NCI-H1417 treated with DMSO at 0.1 percent for 48 hours (cell line): ENCODE measurements around the gene KCND3.

Source experiments
- DNase-seq: peaks from one replicate; lab custom pipeline; 2025; lab: John Stamatoyannopoulos, UW

KCND3 gene

DNA sequence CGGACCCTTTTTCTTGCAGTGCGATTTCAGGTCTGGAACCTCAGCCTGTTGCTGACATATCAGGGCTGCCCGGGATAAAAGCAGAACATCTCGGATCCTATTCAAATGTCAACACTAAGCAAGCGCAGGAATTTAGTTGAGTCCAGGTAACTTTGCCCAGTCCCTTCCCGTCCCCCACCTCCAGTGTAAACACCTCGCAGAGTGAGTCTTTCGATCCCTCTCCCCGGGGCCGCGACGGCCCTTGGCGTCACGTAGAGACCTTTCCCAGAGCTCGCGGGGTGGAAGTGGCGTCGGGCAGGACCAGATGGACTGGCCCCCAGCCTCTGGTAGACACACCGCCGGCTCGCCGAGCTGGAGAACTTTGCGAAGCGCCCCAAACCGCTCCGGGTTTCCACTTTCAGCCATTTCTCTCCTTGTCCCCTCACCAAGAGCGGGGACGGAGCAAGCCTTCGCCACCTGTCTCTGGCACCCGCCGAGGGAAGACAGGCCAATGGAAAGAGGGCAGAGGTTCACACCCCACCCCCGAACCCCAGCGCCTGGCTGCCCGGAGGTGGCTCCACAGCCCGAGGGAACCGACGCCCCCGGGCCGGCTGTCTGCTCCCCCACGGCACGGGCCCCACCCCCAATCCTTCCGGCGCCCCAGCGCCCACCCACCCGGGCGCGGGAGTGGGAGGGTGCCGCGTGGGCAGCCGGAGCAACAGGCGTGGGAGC, 570 bp downstream of the KCND3 start:
- DNase-seq, result no peak

- no peak for DNase-seq
Observed at GRCh38 chr1:111988377-111988742, 1.1 kb downstream of the KCND3 start.

- no peak for DNase-seq
Observed at GRCh38 chr1:111987502-111987901, 2.0 kb downstream of the KCND3 start.

GRCh38 chr1:111983500-111983899, 6.0 kb downstream of the KCND3 start:
- no peak for DNase-seq

DNA sequence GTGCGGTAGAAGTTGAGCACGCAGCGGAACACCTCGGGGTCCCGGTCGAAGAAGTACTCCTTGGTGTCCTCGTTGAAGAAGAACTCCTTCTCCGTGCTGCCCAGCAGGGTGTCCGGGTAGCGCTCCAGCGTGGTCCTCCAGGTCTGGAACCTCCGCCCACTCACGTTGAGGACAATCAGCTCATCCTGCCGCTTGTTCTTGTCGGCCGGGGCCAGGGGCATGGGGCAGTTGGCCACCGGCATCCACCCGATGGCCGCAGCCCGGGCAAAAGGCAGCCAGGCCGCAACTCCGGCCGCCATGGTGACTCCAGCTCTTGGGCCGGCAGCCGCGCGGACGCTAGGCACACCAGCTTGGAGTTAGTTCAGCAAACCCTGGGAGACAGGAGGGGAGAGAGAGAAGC, 7.0 kb downstream of the KCND3 start:
- no peak for DNase-seq

DNA sequence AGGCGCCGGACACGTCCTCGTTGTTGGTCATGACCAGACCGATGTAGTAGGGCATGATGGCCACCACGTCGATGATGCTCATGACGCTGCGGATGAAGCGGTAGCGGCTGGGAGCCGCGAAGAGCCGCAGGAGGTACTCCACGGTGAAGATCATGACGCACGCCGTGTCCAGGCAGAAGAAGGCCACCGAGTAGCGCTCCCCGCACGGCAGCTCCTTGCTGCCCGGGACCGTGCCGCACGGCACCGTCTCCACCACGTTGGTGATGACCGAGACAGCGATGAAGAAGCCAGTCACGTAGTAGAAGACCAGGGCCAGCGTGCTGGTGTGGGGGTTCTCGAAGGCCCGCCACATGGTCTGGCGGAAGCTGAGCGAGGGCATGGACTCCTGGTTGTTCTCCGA, 7.6 kb downstream of the KCND3 start:
- DNase-seq, result no peak

DNA sequence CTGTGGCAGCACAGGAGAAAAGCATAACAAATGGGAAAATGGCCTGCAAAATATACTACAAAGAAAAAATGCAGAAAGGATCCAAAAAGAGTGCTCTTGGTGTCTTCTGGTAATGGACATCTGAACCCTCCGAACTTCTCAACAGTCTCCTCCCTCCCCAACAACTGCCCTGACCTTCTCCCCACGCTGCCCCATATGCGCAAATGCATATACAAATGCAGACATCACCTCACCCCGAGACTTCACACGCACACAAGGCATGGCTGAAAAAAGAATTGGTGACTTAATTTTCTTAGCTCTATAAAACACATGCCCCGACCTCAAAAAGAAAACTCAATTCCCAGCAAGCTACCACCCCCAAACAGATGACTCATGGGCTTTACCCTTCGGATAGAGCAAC, 8.4 kb downstream of the KCND3 start:
- no peak for DNase-seq

- DNase-seq, result no peak
Observed at GRCh38 chr1:111980686-111981085, 8.8 kb downstream of the KCND3 start.

DNA sequence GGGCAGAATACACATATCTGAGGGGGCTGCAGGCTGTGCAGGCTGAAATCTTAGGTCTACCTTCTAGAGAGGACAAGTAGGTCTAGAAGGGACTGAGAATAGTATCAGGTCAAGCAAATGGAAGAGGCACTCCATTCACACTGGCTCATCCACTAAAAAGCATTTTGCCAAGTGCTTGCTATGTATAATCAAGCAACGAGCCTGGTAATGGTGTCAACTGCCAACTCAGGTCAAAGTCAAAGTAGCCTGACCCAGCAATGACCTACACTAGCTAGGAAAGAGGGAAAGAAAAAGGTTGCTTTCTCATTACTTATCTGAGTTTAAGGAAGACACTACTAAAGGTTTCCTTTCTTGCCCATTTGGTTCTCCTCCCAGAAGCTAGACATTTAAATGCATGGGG, 10.8 kb downstream of the KCND3 start:
- DNase-seq, result no peak

DNA sequence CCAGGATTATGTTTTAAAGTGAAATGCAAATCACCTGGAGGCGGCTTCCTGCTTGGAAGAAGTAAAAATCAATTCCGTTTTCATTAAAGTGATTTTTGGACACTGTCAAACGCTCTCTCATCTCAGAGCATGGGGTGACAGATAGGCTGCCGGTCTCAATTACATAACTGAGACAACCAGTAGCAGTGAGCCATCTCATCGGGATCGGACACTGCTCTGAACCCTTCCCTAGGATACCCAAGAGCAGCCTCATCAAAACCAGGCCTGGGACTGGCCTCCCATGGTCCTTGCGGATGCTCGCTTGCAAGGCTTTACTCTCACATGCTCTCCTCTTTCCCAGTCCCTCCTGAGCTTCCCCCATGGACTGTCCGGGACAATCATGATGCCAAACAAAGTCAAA, 12.1 kb downstream of the KCND3 start:
- DNase-seq, result no peak

- no peak for DNase-seq
Observed at GRCh38 chr1:111976842-111977241, 12.6 kb downstream of the KCND3 start.

- DNase-seq, result no peak
Observed at GRCh38 chr1:111976332-111976731, 13.1 kb downstream of the KCND3 start.

- no peak for DNase-seq
Observed at GRCh38 chr1:111973150-111973790, 16.2 kb downstream of the KCND3 start.

GRCh38 chr1:111971396-111971795, 18.1 kb downstream of the KCND3 start:
- DNase-seq, result no peak

DNA sequence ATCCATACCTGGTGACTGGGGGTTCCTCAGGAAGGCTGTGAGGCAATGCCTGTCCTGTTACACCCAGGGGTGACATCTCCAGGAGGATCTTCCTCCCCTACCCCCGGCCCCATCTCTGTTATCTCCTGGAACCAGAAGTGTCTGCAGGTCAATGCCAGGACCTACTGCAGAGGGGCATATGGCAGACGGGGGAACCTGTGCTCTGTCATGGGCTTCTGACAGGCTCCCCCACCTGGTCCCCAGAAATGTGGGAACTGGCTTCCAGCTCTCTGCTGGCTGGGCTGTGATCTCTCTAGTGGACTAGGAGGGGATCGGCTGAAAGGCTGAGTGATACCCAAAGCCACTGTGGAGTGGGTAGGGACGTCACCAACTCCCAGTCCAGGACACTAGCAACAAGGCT, 21.0 kb downstream of the KCND3 start:
- DNase-seq, result no peak

DNA sequence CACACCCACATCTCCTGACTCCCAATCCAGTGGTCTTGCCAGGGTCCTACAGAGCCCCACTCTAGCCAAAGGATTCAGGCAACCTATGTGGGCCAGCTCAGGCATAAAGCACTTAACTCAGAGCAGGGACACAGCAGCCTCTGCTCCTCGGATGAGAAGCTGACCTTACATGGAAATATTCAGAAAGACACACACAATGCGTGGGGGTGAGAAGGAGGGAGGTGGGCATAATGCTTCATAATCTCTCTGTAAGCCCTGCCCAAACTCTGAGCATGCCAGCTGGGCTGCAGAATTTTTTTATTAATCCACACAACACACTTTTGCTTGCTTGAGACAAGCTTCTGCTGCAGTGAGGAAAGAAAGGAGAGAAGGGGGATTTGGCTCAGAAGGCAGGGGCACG, 21.6 kb downstream of the KCND3 start:
- DNase-seq, result no peak

DNA sequence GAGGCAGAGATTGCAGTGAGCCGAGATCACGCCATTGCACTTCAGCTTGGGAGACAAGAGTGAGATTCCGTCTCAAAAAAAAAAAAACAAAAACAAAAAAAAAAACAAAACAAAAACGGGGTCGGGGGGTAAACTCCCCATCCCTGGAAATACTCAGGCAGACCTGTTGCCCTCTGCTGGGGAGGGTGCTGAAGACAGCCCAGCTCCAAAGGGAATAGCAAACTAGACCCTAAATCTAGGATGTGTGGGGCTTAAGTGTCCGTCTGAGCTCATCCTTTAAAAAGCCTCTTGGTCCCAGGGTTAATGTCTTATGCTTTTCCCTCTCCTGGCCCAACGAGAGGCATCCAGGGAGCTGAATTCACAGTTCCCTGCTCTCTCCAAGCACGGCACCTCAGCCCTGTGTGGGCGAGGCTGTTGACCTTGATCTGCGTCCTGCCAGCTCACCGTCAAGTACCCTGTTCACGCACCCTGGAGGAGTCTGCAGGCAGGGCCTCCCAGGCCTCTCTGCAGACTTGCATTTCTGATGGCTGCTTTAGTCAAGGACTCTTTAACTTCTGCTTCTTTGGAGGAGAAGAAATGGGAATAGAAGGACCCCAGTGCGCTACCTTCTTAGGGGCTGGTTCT, 22.3 kb downstream of the KCND3 start:
- no peak for DNase-seq

- no peak for DNase-seq
Observed at GRCh38 chr1:111965781-111966443, 23.6 kb downstream of the KCND3 start.

DNA sequence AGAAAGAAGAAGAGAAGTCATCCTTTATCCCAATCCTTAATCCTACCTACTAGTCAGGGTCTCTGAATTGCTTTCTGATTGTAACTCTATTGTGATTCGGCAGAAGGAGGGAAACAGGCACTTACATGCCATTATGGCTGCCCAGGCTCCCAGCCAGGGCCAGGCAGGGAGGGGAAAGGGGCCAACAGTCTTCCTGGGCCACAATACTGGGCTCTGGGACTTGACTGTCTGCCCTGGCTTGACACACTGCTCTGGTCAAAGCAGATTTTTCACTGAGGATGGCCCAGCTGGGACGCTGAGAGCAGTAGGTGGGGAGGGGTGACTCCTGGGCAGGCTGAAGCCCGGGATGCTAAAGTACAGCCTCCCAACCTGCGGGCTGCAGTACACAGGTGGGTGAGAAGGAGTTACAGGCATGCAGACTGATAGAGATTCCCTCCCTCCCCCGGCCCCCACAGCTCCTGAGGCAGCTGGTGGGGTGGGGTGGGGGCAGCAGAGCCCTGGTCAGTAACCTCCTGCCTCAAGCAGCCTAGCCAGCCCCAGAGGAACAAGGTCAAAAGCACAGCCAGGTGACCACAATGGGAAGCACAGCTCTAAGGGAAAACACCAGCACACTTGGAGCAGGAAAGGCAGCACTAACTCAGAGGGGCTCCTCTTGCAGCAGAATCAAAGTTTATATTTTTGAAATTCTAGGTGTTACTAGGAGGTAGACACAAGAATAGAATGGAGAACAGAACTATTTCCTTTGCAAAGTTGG, 25.3 kb downstream of the KCND3 start:
- DNase-seq, result no peak

- no peak for DNase-seq
Observed at GRCh38 chr1:111961773-111962565, 27.5 kb downstream of the KCND3 start.

DNA sequence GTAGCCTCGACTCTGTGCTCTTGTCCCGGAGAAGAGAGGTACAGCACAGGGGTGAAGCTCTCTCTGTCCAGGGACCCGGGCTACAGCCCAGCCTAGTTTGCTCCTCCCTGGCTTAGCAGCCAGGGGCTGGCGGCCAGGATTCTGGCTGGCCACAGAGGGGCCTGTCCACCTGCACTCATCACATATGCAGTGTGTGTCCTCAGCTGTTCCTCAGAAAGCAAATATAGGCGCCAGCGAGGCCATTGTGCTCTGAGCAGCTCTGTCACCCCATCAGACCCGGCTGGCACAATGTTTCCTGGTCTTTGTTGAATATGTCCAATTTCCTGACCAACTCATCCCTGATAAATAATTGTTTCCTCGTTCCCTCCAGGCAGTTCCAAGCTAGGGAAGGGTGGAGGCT, 28.5 kb downstream of the KCND3 start:
- no peak for DNase-seq

DNA sequence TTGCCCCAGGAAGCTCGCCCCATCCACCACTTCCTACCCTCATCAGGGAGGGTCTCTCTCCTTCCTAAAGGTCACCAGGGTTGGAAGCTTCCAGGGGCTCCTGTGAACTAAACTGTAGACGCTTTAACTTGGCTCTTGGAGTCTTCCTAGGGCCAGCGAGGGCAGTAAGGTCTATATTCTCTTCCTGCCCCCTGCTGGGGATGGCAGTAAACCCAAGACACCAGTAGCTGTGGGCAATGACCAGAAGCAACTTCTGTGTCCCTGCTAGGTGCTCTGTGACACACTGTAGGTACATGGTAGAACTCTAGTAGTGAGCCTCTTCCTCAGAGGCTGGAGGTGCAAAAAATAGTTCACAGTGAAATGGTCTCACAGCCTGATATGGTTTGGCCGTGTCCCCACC, 30.0 kb downstream of the KCND3 start:
- DNase-seq, result no peak
